Measurements from ENCODE around the gene LINC01488.

Gene LINC01488

DNA sequence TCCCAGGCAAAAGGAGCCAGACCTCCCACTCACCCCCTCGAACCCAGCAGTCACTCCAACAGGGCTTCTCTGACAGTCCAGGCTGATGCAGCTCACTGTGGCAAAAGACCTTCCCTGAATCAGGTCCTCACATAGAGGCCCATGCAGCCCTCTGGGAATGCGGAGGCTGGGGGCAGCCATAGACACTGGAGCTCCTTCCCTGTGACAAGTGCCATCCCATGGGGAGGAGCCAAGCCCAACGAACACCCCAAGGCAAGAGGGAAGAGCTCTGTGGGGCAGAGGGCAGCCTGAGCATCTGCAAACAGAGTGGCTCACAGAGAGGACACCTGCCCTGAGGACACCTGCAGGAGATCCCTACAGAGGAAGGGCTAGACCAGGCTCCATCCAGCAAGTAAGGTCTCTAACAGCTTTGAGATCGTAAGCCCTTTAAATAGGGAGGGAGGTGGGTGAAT lies at the start of gene LINC01488:
Gene LINC01488, plus strand, starts transcription at position 271 of the 452 bp plus-strand sequence.
- no peak for DNase-seq

DNA sequence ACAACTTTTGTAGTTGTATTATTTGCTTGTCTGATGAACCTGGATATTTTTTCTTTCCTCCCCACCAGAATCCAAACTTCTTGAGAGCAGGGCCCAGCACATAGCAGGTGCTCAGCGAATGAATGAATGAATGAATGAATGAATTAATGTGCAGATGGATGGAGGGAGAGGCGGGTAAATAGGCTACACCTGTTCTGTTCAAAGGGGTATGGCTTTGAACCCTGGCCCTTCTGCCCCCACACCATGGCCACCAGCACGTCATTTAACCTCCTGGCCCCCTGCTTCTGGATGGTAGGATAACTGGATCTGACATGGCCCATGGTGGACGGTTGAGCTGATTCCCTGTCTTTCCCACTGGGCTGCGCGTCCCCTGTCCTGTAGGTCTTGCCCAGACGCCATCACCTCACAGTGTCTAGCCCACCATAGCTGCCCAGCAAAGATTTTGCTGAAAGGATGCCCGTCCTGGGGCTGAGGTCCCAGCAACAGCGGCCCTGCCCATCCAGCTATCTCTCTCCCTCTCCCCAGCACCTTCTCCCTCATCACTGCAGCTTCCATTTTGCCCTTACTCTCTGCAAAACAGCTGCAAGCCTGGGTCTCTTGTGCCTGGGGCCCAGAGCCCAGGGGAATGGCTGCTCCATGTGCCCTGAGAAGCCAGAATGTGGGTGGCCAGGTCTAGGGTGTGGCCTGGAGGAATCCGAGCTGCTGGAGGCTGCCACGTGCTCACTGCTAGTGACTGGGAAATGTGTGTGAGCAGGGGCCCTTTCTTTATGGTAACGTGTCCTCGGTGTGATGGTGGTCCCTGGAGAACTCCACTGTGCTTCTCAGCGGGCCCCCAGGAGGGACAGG lies 49.3 kb upstream of the LINC01488 start:
- no peak for DNase-seq

- no peak for DNase-seq
Observed at GRCh38 chr11:69433741-69434140, 47.7 kb upstream of the LINC01488 start.

- DNase-seq: no peak
Observed at GRCh38 chr11:69434471-69434931, 47.0 kb upstream of the LINC01488 start.

GRCh38 chr11:69435161-69435986 lies 46.1 kb upstream of the LINC01488 start:
- DNase-seq: no peak

- DNase-seq: no peak
Observed at GRCh38 chr11:69436041-69436982, 45.2 kb upstream of the LINC01488 start.

DNA sequence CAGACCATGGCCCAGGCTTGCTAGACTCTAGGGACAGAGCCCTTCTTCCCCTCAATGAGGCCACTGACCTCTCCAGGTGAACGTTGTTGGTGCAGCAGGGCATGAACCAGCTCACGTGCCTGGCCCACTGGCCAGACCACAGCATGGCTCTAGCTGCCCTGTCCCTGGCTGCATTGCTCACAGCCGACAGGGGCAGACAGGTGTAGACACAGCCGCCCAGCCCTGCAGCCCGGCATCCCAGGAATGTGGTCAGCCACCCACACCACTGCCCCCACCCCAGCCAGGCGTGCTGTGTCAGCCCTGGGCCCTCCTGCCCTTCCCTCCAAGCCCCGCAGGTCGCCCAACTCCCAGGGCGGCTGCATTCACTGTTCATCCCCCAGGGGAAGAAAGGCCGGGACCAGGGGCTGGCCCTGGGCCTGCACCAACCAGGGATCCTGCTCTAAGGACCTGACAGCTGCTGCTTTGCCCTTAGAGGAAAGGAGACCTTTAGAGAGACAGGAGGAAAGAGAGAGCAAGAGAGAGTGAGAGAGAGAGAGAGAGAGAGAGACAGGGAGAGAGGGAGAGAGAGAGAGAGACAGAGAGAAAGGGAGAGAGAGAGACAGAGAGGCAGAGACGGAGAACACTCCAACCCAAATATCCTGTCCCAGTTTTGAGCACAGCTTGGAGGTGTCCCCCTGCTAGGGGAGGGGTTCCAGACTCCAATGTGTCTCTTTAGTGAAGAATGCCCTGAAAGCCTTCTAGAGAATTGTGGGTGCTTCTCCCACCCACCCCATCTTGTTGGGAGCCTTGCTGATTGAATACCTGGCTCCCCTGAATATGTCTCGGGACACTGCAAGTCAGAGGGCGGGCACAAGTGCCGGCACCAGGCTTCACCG lies 44.2 kb upstream of the LINC01488 start:
- DNase-seq: no peak

DNA sequence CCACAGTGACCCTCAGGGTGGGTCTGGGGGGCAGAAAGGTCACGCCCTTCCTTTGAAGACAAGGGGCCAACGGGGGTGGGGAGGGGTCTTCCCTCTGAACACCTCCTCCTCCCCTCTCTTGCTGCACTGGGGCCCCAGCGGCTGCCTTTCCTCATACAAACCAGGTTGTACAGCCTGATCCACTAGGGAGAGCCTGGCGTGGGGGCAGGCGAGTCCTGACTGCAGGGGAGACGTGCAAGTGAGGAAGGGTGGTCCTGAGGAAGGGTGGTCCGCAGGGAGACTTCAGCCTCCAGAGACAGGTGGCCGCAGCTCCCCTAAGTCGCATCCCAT lies 43.6 kb upstream of the LINC01488 start:
- no peak for DNase-seq

DNA sequence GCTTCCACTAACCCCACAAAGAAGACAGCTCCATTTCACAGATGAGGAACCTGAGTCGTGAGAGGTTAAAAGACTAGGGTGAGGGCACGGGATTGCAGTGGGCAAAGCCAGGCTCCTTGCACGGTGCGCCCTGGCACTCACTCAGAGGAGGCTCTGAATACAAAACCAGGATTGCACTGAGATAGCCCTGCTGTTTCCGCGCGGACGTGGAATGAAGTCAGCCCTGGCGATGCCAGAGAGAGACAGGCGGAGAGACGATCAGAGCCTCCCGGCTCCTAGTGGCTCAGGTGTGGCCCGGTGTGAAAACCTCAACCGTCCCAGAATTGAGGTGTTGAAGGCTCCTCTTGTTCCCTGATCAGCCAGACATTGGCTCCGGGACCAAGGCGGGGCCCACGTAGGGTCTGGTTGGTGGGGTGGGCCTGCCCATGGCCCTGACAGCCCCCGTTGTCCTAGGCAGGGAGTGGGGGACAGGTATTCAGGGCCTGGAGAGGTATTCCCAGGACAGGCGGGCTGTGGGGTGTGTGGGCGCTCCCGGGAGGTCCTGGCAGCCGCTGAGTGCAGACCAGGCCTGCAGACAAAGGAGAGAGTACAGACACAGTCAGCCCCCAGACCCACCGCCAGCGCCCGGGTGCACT lies 43.1 kb upstream of the LINC01488 start:
- no peak for DNase-seq

DNA sequence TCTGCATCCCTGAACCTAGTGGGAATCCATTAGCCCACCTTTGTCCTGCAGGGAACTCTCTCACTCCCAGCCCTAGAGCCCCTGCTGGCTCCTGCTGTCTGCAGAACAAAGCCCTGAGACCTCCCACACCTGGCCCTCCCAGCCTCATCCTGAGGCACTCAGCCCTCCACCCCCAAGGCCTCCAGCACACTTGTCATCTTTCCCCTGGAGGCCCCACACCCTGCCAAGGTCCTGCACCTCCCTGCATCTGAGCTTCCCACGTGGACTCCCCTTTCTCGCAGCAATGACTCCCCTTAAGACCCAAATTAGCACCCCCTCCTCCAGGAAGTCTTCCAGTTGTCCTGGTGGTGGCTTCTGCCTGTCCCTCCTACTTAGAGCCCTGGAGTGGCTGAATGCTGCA lies 42.3 kb upstream of the LINC01488 start:
- DNase-seq: no peak

- DNase-seq: no peak
Observed at GRCh38 chr11:69439651-69440464, 41.6 kb upstream of the LINC01488 start.

GRCh38 chr11:69440876-69441275 lies 40.6 kb upstream of the LINC01488 start:
- DNase-seq: no peak

DNA sequence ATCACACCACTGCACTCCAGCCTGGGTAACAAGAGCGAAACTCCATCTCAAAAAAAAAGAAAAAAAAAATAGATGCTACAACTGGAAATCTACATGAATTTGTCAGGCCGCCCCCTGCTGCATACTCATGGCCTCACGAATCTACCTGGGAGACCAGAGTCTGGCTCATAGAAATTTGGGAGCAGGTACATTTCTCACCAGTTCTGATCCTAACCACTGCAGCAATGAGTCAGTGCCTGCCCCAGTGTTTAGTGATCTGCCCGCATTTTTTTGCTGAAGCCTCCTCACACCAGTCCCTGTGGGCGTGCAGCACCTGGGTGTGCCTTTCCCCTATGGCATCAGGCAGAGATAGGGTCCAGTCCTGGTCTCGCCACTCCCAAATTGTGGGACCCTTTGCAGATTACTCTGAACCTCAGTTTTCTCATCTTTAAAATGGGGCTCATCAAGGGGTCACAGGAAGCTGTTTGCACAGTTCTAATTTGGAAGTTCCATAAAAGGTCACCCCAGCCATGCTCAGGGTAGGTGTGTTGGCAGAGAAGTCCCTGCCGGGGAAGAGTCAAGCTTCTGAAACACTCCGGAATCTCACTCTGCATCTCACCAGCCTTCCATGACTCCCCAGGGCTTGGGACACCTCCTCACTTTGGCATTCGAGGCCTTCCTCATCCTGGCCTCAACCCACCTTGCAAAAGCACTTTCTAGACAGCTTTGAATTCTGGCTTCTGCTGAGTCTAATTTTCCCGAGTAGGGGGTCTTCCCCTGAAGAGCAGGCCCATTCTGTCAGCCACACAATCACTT lies 39.3 kb upstream of the LINC01488 start:
- DNase-seq: no peak

DNA sequence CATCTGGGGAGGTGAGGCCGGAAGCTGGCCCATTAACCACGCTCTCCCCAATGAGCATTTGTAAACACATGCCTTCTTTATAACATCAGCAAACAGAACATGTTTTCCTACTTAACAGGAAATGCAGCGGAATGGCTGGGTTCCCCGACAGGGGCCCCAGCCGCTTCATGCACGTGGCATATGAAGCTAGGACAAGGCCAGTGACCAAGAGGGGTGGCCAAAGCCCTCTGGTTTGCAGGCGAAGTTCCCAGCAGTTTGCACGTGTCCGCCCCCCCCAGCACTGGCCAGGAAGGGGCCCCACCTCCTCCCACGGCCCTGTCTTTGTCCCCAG lies 38.7 kb upstream of the LINC01488 start:
- no peak for DNase-seq

DNA sequence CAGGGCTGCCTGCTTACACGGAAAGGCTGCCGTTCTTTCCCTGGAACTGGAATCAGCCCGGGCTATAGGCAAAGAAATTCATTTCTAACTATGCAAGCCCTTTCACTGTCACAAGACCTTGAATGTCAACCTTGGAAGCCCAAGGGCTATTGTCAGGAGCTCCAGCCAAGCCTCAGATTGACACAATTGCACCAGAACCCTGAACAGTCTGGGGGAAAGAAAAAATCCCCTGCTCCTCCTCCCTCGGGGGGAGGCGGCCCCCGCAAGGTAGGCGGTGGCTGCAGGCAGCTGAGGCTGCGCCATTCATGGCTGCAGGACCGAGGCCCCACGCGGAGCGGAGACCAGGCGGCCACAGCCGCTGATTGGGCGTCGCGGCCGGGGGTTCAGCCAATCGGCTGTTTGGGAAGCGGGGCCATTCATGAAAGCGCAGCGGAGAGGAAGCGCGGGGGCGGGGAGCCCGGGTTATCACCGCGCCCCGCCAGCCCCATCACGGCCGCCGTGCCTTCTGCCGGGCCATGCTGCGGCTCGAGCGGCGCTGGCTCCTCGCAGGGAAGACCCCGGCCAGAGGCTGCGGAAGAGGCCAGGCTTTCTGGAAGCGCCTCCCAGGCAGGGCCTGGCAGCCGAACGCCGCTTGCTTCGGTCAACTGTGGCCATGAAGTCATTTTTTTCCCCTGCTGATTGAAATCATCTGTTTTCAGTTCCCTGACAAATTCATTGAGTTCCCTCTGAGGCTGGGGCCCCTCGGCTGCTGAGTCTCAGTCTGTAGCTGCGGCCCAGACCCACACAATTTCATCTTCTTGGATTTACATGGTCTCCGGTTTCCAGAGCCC lies 38.1 kb upstream of the LINC01488 start:
- DNase-seq: no peak

DNA sequence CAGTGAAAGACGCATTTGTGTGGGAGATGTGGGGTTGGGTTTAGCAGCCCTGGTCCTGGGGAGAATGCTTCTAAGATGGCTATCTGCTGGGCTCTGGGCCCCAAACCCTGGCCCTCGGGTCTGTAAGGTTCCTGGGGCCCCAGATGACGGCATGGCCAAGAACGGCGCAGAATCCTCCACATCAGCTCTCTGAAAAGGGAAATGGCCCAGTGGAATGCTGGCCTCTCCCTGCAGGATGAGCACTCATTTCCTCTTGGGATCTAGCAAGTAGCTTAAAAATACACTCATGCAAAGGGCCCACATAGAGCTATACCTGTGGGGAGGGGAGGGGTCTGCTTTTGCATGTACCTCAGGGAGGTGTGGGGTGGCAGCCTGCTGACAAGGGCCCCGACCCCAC lies 37.5 kb upstream of the LINC01488 start:
- DNase-seq: no peak

DNA sequence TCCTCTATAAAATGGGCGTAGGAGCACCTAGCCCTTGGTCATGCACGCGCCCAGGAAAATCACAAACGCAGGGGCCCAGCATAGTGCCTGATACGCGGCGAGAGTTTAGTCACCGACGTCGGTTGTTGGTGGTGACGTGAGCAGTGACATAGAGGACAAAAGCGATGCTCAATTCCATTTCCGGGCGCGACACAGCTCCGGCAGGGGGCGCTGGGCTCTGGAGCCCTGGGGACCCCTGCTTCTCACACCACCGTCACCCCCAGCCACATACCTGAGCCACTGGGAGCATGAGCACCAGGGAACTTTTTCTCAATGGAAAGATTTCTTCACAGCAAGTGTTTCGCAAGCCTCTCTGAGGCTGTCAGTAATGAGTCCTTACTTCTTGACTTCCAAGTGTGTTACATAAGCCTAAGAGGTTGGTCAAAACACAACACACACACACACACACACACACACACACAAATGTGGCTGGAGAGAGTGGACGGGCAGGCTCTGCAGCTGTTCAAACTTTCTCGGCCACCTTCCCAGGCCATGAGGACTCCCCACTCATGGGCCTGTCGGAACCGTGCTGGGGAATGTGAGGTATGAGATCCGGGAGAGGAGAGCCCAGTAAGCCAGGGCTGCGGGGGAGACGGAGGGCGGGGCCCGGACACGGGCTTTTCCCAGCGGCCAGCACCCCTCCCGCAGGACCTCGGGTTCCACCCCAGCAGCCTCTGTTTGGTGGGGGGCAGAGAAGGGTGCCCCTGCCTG lies 36.9 kb upstream of the LINC01488 start:
- no peak for DNase-seq

- DNase-seq: no peak
Observed at GRCh38 chr11:69445131-69445470, 36.4 kb upstream of the LINC01488 start.
